ENCODE measurements around the gene COMMD1.
"Not testable (repeated sequence)": the region's sequence is repeated elsewhere in the genome, so short reads cannot be mapped to it uniquely, and the experiment has no call there.

The COMMD1 gene

DNA sequence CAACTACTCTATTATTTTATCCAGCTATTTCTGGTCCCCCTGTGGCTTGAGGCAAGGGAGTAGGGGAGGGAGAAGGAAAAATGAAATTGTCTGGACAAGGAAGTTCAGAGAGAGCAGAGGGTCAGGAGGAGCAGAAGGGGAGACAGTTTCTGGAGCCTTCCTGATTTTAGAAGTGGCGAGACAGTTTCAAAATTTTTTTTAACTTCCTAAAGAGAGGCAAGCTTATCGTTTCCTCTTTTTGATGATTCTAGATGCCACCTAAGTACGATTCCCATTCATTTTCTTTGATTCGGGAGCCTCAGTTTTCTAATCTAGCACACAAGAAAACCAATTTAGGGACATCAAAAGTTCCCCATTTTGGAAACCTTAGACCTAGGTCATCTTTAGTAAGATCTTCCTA is 193.6 kb downstream of the COMMD1 start:
- H3K27ac Mint-ChIP-seq, result no peak overlapping the region
- H3K9me3 Mint-ChIP-seq, result no peaks in the 10 kb centered on the region
- no peaks in the 10 kb centered on the region for H3K36me3 Mint-ChIP-seq (ENCODE audit: low read depth)
- H3K27me3 Mint-ChIP-seq, result no peaks in the 10 kb centered on the region
- no peak overlapping the region for H3K4me3 Mint-ChIP-seq
- peaks cover 13% of the 10 kb centered on the region for H3K4me1 Mint-ChIP-seq (ENCODE audit: low read depth)

DNA sequence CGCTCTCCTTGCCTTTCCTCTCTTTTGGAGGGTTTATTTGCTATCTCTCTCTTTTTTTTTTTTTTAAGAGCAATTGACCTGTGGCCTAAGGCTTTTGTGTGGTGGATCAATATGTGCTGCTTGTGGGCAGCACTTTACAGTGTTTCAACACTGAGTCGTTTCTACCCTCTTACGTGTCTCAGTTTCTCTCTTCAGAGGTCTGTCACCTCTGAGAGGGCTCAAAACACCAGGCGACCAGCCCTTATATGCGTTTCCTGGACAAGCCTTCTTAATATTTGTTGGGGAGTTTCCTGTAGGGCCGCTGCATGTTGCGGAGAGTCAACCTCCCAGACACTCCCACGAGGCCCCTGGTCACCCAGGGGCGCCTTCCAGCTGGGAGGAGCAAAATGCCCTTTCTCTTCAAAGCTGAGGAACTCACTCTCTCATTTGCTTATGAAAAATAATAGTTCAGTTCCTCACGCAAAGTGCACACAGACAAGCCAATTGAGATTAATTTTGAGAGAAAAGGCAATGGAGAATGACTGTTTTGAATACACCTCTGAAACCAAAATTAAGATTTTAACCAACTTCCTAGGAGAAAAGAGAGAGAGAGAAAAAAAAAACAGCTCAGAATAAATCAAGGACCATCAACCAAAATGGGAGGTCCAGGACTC is 194.2 kb downstream of the COMMD1 start:
- no peaks in the 10 kb centered on the region for H3K9me3 Mint-ChIP-seq
- no peak overlapping the region for H3K4me3 Mint-ChIP-seq

GRCh38 chr2:62101886-62102285 is 196.4 kb downstream of the COMMD1 start:
- Mint-ChIP-seq H3K4me1 (ENCODE audit: low read depth) (peaks cover 13% of the 10 kb centered on the region), H3K27me3 (no peaks in the 10 kb centered on the region), H3K27ac (no peak overlapping the region), H3K4me3 (no peak overlapping the region), H3K36me3 (ENCODE audit: low read depth) (no peaks in the 10 kb centered on the region), H3K9me3 (no peaks in the 10 kb centered on the region)

More for the DNA sequence above, 194.2 kb downstream of the COMMD1 start:
- H3K4me1 Mint-ChIP-seq (ENCODE audit: low read depth), result peaks cover 13% of the 10 kb centered on the region
- H3K36me3 Mint-ChIP-seq (ENCODE audit: low read depth), result no peaks in the 10 kb centered on the region
- no peak overlapping the region for H3K27ac Mint-ChIP-seq
- H3K27me3 Mint-ChIP-seq, result no peaks in the 10 kb centered on the region

DNA sequence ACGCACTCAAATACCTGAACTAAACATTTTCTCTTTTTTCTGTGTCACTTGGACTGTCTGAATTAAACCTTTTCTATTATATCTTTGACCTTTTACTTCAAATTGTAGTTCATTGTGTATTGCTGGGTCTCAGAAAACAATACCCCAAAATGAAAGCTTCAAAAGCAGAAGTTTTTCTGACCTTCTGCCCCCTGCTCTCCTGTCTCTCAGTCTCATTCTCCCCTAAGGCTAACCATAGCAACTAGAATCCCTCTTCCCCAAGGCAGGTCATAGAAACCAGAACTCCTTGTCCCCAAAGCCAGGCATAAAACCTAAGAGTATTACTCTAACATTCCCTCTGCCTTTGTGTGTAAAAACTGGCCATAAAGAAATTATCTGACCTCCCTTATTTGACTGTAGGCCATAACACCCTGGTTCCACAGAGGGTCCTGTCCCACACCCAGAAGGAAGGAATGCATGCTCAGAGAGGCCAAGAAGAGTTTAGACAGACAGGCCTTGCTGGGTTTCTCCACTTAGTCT is 197.0 kb downstream of the COMMD1 start:
- H3K4me3 Mint-ChIP-seq, result no peak overlapping the region
- H3K36me3 Mint-ChIP-seq (ENCODE audit: low read depth), result no peaks in the 10 kb centered on the region
- no peaks in the 10 kb centered on the region for H3K9me3 Mint-ChIP-seq
- H3K27me3 Mint-ChIP-seq, result no peaks in the 10 kb centered on the region
- H3K4me1 Mint-ChIP-seq (ENCODE audit: low read depth), result peaks cover 13% of the 10 kb centered on the region
- no peak overlapping the region for H3K27ac Mint-ChIP-seq

DNA sequence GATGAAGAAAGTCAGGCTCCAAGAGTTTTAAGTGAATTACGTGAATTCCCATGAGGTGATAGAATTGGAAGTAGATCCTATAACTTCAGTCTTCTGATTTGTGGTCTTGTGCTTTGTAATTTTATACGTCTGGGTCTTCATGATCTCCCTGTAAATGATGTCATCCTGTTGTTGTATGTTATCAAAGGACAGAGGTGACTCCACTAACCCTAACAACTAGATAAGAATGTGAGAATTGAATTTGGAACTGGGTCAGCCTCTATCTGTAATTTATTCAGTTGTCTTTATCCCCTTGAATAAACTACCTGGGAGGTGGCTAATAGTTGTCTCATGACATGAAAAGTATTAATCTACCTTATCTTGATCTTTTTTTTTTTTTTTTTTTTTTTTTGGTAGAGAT is 204.1 kb downstream of the COMMD1 start:
- H3K27ac Mint-ChIP-seq, result no peak overlapping the region
- H3K9me3 Mint-ChIP-seq, result no peaks in the 10 kb centered on the region
- H3K27me3 Mint-ChIP-seq, result no peaks in the 10 kb centered on the region
- no peak overlapping the region for H3K4me3 Mint-ChIP-seq
- peaks cover 4% of the 10 kb centered on the region for H3K36me3 Mint-ChIP-seq (ENCODE audit: low read depth)
- H3K4me1 Mint-ChIP-seq (ENCODE audit: low read depth), result no peaks in the 10 kb centered on the region

DNA sequence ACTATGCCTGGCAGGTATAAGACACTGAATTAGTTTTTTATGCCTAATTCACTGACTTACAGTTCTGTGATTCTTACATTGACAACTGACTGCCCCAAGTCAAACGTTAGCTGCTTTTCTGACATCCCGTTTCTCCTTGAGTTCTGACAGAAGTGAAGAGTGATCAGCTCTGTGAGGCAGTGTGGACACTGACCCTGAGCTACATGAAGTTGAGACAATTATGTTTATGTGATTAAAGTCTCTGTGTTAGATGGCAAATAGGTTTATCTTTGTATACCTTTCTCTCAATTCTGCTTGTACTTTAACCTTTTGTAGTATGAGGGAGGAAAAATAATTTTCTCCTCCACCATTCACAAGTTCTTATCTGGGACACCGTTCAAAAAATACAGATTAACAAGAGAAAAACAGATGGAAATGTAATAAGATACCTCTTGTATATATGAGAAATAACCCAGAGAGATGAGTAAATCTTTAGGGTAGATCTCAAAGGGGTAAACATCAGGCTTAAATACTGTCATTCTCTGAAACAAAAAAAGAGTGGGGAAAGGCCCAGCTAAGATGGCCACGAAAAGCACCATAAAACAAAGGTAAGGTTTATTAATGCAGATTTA is 205.0 kb downstream of the COMMD1 start:
- Mint-ChIP-seq H3K27me3 (no peaks in the 10 kb centered on the region), H3K4me1 (ENCODE audit: low read depth) (no peaks in the 10 kb centered on the region), H3K4me3 (no peak overlapping the region), H3K27ac (no peak overlapping the region), H3K36me3 (ENCODE audit: low read depth) (peaks cover 4% of the 10 kb centered on the region), H3K9me3 (no peaks in the 10 kb centered on the region)

- Mint-ChIP-seq H3K27ac (no peak overlapping the region), H3K9me3 (no peaks in the 10 kb centered on the region), H3K36me3 (ENCODE audit: low read depth) (peaks cover 4% of the 10 kb centered on the region), H3K4me3 (no peak overlapping the region), H3K27me3 (no peaks in the 10 kb centered on the region), H3K4me1 (ENCODE audit: low read depth) (peaks cover 3% of the 10 kb centered on the region)
Observed at GRCh38 chr2:62112179-62112578, 206.7 kb downstream of the COMMD1 start.

DNA sequence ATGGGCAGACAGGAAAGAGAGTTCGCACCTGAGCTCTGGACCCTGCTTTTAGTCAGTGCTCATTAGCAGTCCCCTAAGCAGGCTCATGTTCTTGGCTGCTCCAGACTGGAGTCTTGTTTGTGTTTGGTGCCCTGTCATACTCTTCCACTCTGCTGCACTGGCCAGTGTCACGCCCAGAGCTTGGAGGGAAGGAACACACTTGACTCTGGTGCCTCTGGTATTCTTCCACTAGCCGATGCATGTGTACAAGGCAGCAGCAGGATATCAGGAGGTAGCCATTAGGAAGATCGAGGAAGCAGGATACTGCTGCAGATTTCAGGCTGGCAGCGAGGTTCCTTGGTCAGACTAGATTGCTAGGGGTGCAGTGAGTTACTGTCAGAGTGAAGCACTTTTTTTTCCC is 209.1 kb downstream of the COMMD1 start:
- H3K4me3 Mint-ChIP-seq, result no peak overlapping the region
- peaks cover 4% of the 10 kb centered on the region for H3K36me3 Mint-ChIP-seq (ENCODE audit: low read depth)
- H3K27ac Mint-ChIP-seq, result no peak overlapping the region
- no peaks in the 10 kb centered on the region for H3K9me3 Mint-ChIP-seq
- H3K4me1 Mint-ChIP-seq (ENCODE audit: low read depth), result peaks cover 14% of the 10 kb centered on the region
- no peaks in the 10 kb centered on the region for H3K27me3 Mint-ChIP-seq

DNA sequence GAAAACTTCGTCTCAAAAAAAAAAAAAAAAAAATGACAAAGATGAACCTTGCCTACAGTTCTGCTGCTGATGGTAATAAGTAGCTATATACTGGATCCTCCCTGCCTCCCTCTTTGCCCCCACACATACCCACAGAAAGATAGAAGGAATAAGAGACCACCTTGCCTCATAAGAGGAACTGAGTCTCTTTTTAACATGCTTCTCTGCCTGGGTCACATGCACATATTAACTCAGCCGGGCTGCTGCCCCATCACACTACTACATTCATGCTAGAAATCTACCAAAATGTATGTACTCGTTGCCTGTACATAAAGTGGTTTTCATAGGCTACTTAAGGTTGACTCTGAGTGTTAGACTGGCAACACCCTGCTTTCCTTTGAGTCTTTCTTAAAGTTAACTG is 211.5 kb downstream of the COMMD1 start:
- Mint-ChIP-seq H3K27me3 (no peaks in the 10 kb centered on the region), H3K36me3 (ENCODE audit: low read depth) (no peaks in the 10 kb centered on the region), H3K9me3 (no peaks in the 10 kb centered on the region), H3K4me3 (no peak overlapping the region), H3K4me1 (ENCODE audit: low read depth) (peaks cover 16% of the 10 kb centered on the region), H3K27ac (no peak overlapping the region)

DNA sequence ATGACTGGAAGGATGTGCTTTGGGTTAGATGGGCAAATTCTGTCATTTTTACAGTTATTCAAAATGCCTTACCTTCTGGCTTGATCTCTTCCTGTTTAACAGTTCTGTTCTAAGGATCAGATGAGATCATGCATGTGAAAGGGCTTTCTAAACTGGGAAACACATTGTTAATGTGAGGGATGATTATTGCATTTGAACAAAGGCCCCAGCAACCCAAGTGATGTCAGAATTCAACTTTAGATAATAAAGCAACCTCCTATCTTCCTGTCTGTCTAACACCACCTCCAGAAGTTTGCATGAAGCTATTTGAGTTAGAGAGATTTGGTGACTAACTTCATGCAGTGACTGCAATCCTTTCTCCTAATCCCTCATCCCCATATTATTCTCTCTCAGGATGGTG is 212.7 kb downstream of the COMMD1 start:
- no peaks in the 10 kb centered on the region for H3K36me3 Mint-ChIP-seq (ENCODE audit: low read depth)
- H3K27me3 Mint-ChIP-seq, result no peaks in the 10 kb centered on the region
- H3K4me3 Mint-ChIP-seq, result no peak overlapping the region
- peaks cover 16% of the 10 kb centered on the region for H3K4me1 Mint-ChIP-seq (ENCODE audit: low read depth)
- no peaks in the 10 kb centered on the region for H3K9me3 Mint-ChIP-seq
- H3K27ac Mint-ChIP-seq, result no peak overlapping the region

DNA sequence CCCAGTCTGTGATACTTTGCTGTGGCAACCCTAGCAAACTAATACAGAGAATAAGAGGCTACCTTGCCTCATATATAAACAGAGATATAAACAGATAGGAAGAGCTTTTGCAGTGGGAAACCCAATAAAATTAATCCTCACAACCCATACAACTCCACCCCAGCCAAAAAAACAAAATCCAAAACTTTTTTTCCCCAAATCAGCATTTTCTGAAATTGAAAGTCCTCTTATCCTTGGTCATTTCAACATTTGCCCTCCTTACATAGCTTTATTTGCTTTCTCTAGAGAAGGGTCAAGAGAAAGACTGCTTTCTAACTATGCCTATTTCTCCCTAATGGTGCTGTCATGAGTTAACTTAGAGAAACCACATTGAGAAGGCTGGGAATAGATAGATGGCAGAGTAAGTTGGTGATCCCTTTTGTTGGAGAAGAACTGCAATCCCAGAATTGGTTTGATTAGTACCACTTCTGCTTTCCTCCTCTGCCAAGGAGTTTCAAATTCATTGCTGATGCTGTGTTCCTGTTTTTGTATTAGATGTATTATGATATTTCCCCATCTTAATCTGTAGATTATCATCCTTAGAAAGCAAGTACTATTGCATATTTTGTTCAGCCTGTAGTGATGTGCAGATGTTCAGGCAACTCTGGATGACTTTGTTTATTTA is 214.0 kb downstream of the COMMD1 start:
- H3K27me3 Mint-ChIP-seq, result no peaks in the 10 kb centered on the region
- peaks cover 16% of the 10 kb centered on the region for H3K4me1 Mint-ChIP-seq (ENCODE audit: low read depth)
- H3K27ac Mint-ChIP-seq, result no peak overlapping the region
- no peaks in the 10 kb centered on the region for H3K9me3 Mint-ChIP-seq
- H3K4me3 Mint-ChIP-seq, result no peak overlapping the region
- no peaks in the 10 kb centered on the region for H3K36me3 Mint-ChIP-seq (ENCODE audit: low read depth)

DNA sequence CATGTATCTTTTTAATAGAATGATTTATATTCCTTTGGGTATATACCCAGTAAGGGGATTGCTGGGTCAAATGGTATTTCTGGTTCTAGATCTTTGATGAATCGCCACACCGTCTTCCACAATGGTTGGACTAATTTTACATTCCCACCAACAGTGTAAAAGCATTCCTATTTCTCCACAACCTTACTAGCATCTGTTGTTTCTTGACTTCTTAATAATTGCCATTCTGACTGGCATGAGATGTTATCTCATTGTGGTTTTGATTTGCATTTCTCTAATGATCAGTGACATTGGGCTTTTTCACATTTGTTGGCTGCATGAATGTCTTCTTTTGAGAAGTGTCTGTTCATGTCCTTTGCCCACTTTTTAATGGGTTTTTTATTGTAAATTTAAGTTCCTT is 220.8 kb downstream of the COMMD1 start:
- not testable (repeated sequence) for H3K9me3 Mint-ChIP-seq, H3K27ac Mint-ChIP-seq, H3K4me3 Mint-ChIP-seq, H3K27me3 Mint-ChIP-seq
- Mint-ChIP-seq H3K4me1 (ENCODE audit: low read depth) (peaks cover 16% of the 10 kb centered on the region), H3K36me3 (ENCODE audit: low read depth) (peaks cover 12% of the 10 kb centered on the region)

GRCh38 chr2:62133320-62133823 is 227.9 kb downstream of the COMMD1 start:
- Mint-ChIP-seq H3K9me3 (no peaks in the 10 kb centered on the region), H3K27ac (no peak overlapping the region), H3K36me3 (ENCODE audit: low read depth) (peaks cover 17% of the 10 kb centered on the region), H3K4me3 (no peak overlapping the region), H3K4me1 (ENCODE audit: low read depth) (peaks cover 16% of the 10 kb centered on the region), H3K27me3 (no peaks in the 10 kb centered on the region)

GRCh38 chr2:62136956-62137830 is 231.7 kb downstream of the COMMD1 start:
- Mint-ChIP-seq H3K27me3 (no peaks in the 10 kb centered on the region), H3K9me3 (no peaks in the 10 kb centered on the region), H3K27ac (no peak overlapping the region), H3K36me3 (ENCODE audit: low read depth) (peaks cover 26% of the 10 kb centered on the region), H3K4me1 (ENCODE audit: low read depth) (peaks cover 9% of the 10 kb centered on the region), H3K4me3 (no peak overlapping the region)

All from stimulated activated naive CD8-positive, alpha-beta T cell treated with anti-CD3 and anti-CD28 coated beads, Interleukin-15, Interleukin-2, amounts not matched to agents 100 ng/mL and 50 ng/mL, for 24 hours (primary cell).